Central memory CD8-positive, alpha-beta T cell (primary cell): Measurements from ENCODE around the gene CNTNAP5.

ENCODE experiments used
- ATAC-seq: fragments of 150-1000 bp; cut with Tn5 transposase; replicated peaks from 2 replicates; pipeline ENCODE4 v1.10.0; 2022; ENCODE audit warnings: mild to moderate bottlenecking, moderate FRiP score, moderate number of reproducible peaks; ENCODE audit not compliant: poor library complexity, severe bottlenecking; ENCODE audit errors: extremely low read depth
- DNase-seq, 2 donors: peaks; one replicate each; pipeline ENCODE4 v3.0.0; 2021; ENCODE audit warnings: low spot score in 2 of 2
- H3K27ac Mint-ChIP-seq: one replicate; pipeline ENCODE4 v1.8.0; 2022; ENCODE audit warnings: low read depth, mild to moderate bottlenecking, moderate library complexity, mixed read lengths
- H3K27me3 Mint-ChIP-seq: one replicate; pipeline ENCODE4 v1.8.0; 2022; ENCODE audit warnings: mixed read lengths
- H3K36me3 Mint-ChIP-seq: one replicate; pipeline ENCODE4 v1.8.0; 2022; ENCODE audit warnings: mild to moderate bottlenecking, moderate library complexity, mixed read lengths; ENCODE audit not compliant: insufficient read depth
- H3K4me1 Mint-ChIP-seq: one replicate; pipeline ENCODE4 v1.8.0; 2022; ENCODE audit warnings: mixed read lengths
- H3K4me3 Mint-ChIP-seq: one replicate; pipeline ENCODE4 v1.8.0; 2022; ENCODE audit warnings: mild to moderate bottlenecking, moderate library complexity, mixed read lengths
- H3K9me3 Mint-ChIP-seq: one replicate; pipeline ENCODE4 v1.8.0; 2022; ENCODE audit warnings: mixed read lengths

Gene CNTNAP5

DNA sequence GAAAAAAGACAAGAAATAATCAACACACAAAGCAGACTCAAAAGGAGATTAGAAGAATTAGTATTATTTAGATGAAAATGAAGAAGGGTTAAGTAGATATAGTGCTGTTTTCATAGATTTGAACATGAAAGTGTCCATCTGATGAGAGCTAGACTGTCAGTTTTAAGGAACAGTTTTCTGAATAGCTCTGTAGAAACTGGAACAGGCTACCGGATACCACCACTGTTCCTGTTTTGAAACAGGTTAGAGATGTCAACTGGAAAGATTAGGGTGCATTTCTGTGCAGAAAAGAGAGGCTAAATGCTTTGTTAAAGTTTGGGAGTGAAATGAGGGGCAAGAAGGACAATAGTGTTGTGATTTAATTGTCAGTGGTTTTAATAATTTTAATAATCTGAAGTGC lies 908.8 kb downstream of the CNTNAP5 start:
- no peak for DNase-seq
- no peak overlapping the region for H3K4me3 Mint-ChIP-seq
- no peak for ATAC-seq
- peaks cover 25% of the 10 kb centered on the region for H3K9me3 Mint-ChIP-seq
- H3K36me3 Mint-ChIP-seq = no peaks in the 10 kb centered on the region
- no peaks in the 10 kb centered on the region for H3K4me1 Mint-ChIP-seq
- no peak overlapping the region for H3K27ac Mint-ChIP-seq
- H3K27me3 Mint-ChIP-seq = no peaks in the 10 kb centered on the region

- H3K4me3 Mint-ChIP-seq = no peak overlapping the region
Measured at GRCh38 chr2:124953921-124954320, 928.8 kb downstream of the CNTNAP5 start.

GRCh38 chr2:124959581-124959980 lies 934.5 kb downstream of the CNTNAP5 start:
- Mint-ChIP-seq H3K9me3 (peaks cover 15% of the 10 kb centered on the region), H3K27ac (no peak overlapping the region), H3K36me3 (peaks cover 2% of the 10 kb centered on the region), H3K4me1 (no peaks in the 10 kb centered on the region), H3K4me3 (no peak overlapping the region), H3K27me3 (no peaks in the 10 kb centered on the region)
- DNase-seq (no peak), ATAC-seq (no peak)

More at GRCh38 chr2:124953921-124954320, 928.8 kb downstream of the CNTNAP5 start:
- Mint-ChIP-seq H3K27ac (no peak overlapping the region), H3K4me1 (no peaks in the 10 kb centered on the region), H3K9me3 (peaks cover 22% of the 10 kb centered on the region), H3K27me3 (no peaks in the 10 kb centered on the region), H3K36me3 (peaks cover 2% of the 10 kb centered on the region)
- ATAC-seq (no peak), DNase-seq (no peak)

DNA sequence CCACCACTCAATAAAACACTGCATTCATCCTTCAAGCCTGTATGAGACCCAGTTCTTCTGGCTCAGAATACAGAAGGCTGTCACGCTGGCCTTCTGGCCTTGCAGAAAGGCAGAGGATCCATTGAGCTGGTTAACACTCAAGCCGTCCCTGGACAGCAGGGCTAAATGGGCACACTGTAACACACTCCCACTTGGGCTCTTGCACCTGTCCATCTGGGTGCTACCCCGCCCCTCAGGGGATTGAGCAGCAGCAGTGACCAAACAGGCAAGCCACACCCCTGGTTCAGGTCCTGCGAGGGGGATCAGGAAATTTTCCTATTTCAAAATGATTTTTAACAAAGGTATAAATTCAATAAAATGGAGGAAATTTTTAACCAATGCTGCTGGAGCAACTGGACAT lies 936.0 kb downstream of the CNTNAP5 start:
- no peak overlapping the region for H3K27ac Mint-ChIP-seq
- H3K9me3 Mint-ChIP-seq = peaks cover 8% of the 10 kb centered on the region
- peaks cover 2% of the 10 kb centered on the region for H3K36me3 Mint-ChIP-seq
- no peaks in the 10 kb centered on the region for H3K27me3 Mint-ChIP-seq
- DNase-seq (no peak), ATAC-seq (no peak)
- no peak overlapping the region for H3K4me3 Mint-ChIP-seq
- no peaks in the 10 kb centered on the region for H3K4me1 Mint-ChIP-seq
